ENCODE results near the gene MFSD11.
A peak's percentile ranks its signal among the peaks of the same experiment; 100 is the strongest.

Gene MFSD11

GRCh38 chr17:76753061-76753961, 15.4 kb downstream of the MFSD11 start:
- CTCF ChIA-PET = interaction anchor here (1.2 to 1.7 kb wide), 2 partner anchors 10 to 38 kb away, joined by 3 read pairs; no protein-coding TSS in a partner anchor

GRCh38 chr17:76755285-76755684, 17.4 kb downstream of the MFSD11 start:
- no peak for DNase-seq (ENCODE audit: low read depth, low spot score)
- no peak overlapping the region for H3K4me3 ChIP-seq (ENCODE audit: low read depth, low read length)
- POLR2A ChIA-PET = no interaction called here
- no peak for TF ChIP-seq CTCF (IDR thresholded peaks at IDR 0.05; ENCODE audit: insufficient read depth, low read length, missing control alignments)
- CTCF ChIA-PET = interaction anchor here (0.6 kb wide), 1 partner anchor 12 kb away, joined by 3 read pairs; no protein-coding TSS in a partner anchor

More at GRCh38 chr17:76753061-76753961, 15.4 kb downstream of the MFSD11 start:
- TF ChIP-seq CTCF (IDR thresholded peaks at IDR 0.05; ENCODE audit: insufficient read depth, low read length, missing control alignments) = no peak
- DNase-seq (ENCODE audit: low read depth, low spot score) = no peak
- POLR2A ChIA-PET = no interaction called here
- no peak overlapping the region for H3K4me3 ChIP-seq (ENCODE audit: low read depth, low read length)

GRCh38 chr17:76757256-76757655, 19.3 kb downstream of the MFSD11 start:
- DNase-seq (ENCODE audit: low read depth, low spot score) = no peak
- POLR2A ChIA-PET = no interaction called here
- no peak overlapping the region for H3K4me3 ChIP-seq (ENCODE audit: low read depth, low read length)
- no peak for TF ChIP-seq CTCF (IDR thresholded peaks at IDR 0.05; ENCODE audit: insufficient read depth, low read length, missing control alignments)
- CTCF ChIA-PET = no interaction called here

GRCh38 chr17:76758570-76758969, 20.7 kb downstream of the MFSD11 start:
- TF ChIP-seq CTCF (IDR thresholded peaks at IDR 0.05; ENCODE audit: insufficient read depth, low read length, missing control alignments) = no peak
- POLR2A ChIA-PET = no interaction called here
- DNase-seq (ENCODE audit: low read depth, low spot score) = no peak
- H3K4me3 ChIP-seq (ENCODE audit: low read depth, low read length) = no peak overlapping the region
- CTCF ChIA-PET = no interaction called here

- ChIA-PET CTCF (interaction anchor here (0.6 to 1.2 kb wide), 6 partner anchors 12 to 1414 kb away, joined by 3 to 4 read pairs (median 3); no protein-coding TSS in a partner anchor), POLR2A (interaction anchor here (0.7 to 1.2 kb wide), 5 partner anchors 12 to 47 kb away, joined by 3 to 10 read pairs (median 4); partner anchors contain the start of genes JMJD6, METTL23, MFSD11 and SRSF2)
- peak overlapping the region; percentile 36 for H3K4me3 ChIP-seq (ENCODE audit: low read depth, low read length)
- TF ChIP-seq CTCF (IDR thresholded peaks at IDR 0.05; ENCODE audit: insufficient read depth, low read length, missing control alignments) = no peak
- DNase-seq (ENCODE audit: low read depth, low spot score) = peak; percentile 58
Observed at GRCh38 chr17:76772842-76773525, 35.1 kb downstream of the MFSD11 start.
